ENCODE data around the gene RASGRP1. TPM values are rescaled to one million over a fixed set of nuclear protein-coding genes. Genes with fewer than 3 reads are reported as not detected.
"Not testable (repeated sequence)": the region's sequence is repeated elsewhere in the genome, so short reads cannot be mapped to it uniquely, and the experiment has no call there.

The RASGRP1 gene
- polyA plus RNA-seq, 1 donor (not counting 4 experiments of a cell fraction or from before 2014, with no cell fraction given): 0.28 TPM

DNA sequence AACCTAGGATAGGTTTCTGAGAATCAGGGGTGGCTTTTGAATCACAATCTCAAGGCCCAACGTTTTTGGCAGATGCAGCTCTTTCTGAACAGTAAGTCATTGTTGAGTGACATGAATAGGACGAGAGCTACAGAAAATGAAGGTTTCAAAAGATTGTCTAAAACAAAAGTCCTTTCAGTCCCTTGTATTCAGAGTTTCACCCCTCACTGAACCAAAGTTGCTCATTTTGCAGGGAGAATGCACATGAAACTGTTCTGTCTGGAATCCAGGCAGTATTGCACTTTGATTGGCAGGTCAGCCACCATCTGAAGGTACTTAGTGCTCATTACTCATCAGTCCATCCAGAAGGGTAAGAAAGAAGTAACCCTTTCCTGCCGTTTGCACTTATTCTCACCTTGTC, 24.1 kb upstream of the RASGRP1 start:
- no peaks in the 10 kb centered on the region for H3K27me3 ChIP-seq (ENCODE audit: control insufficient read depth, extremely low read depth, insufficient read depth, low read length)
- TF ChIP-seq CTCF (optimal IDR thresholded peaks at IDR 0.05 in 1 of 3, IDR thresholded peaks at IDR 0.05 in 1 of 3, conservative IDR thresholded peaks at IDR 0.05 in 1 of 3; ENCODE audit: extremely low read depth in 1 of 3, insufficient read depth in 2 of 3, low read length in 3 of 3) (no peak), EZH2 (IDR thresholded peaks at IDR 0.05; ENCODE audit: low read length) (no peak)
- no peak for FAIRE-seq
- H3K79me2 ChIP-seq (ENCODE audit: control insufficient read depth, insufficient read depth, low read length): no peaks in the 10 kb centered on the region
- no peaks in the 10 kb centered on the region for H4K20me1 ChIP-seq (ENCODE audit: control insufficient read depth, extremely low read depth, insufficient read depth, low read length)
- no peak overlapping the region for H3K4me3 ChIP-seq (ENCODE audit: control insufficient read depth in 2 of 3, extremely low read depth in 1 of 3, insufficient read depth in 2 of 3, low read depth in 1 of 3, low read length in 3 of 3)
- no peaks in the 10 kb centered on the region for H3K9me1 ChIP-seq (ENCODE audit: control insufficient read depth, extremely low read depth, insufficient read depth, low read length)
- H2AFZ ChIP-seq (ENCODE audit: control insufficient read depth, low read length): no peak overlapping the region
- dilution Hi-C loops (cut with MboI; ENCODE audit: extremely low pct_ligation_motif_present, low sequenced_read_pairs): no loop called here
- peaks cover 9% of the 10 kb centered on the region for H3K4me1 ChIP-seq (ENCODE audit: control insufficient read depth, extremely low read depth, insufficient read depth, low read length)
- no peak overlapping the region for H3K27ac ChIP-seq (ENCODE audit: control insufficient read depth, insufficient read depth, low read length)
- H3K4me2 ChIP-seq (ENCODE audit: control insufficient read depth, extremely low read depth, insufficient read depth, low read depth, low read length): no peak overlapping the region
- no peaks in the 10 kb centered on the region for H3K9me3 ChIP-seq (ENCODE audit: control insufficient read depth, low read depth, low read length)
- no peak for DNase-seq (ENCODE audit: low read depth, low spot score)
- H3K36me3 ChIP-seq (ENCODE audit: control insufficient read depth in 2 of 2, extremely low read depth in 1 of 2, insufficient read depth in 2 of 2, low read length in 2 of 2): no peaks in the 10 kb centered on the region
- no peak overlapping the region for H3K9ac ChIP-seq (ENCODE audit: control insufficient read depth, extremely low read depth, insufficient read depth, low read length)

DNA sequence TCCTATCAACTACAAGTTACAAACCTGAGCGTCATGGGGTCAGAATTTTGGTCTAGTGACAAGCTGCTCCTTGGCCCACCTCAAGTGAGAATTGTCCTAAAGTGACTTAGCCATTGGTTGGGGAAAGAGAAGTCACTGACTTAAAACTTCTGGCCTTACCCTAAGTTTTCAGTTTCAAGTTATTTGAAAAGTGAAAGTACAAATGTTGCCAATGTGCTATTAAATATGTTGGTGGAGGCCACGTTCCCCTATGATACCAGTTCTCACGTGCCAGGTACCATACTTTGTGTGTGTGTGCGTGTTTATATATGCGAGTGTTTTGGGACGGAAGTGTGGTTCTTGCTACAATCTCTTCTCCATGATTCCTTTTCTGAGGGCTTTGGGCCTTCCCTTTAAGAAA, 22.6 kb upstream of the RASGRP1 start:
- H3K27ac ChIP-seq (ENCODE audit: control insufficient read depth, insufficient read depth, low read length): no peak overlapping the region
- no peaks in the 10 kb centered on the region for H3K9me1 ChIP-seq (ENCODE audit: control insufficient read depth, extremely low read depth, insufficient read depth, low read length)
- no peak overlapping the region for H3K9ac ChIP-seq (ENCODE audit: control insufficient read depth, extremely low read depth, insufficient read depth, low read length)
- no peaks in the 10 kb centered on the region for H3K27me3 ChIP-seq (ENCODE audit: control insufficient read depth, extremely low read depth, insufficient read depth, low read length)
- dilution Hi-C loops (cut with MboI; ENCODE audit: extremely low pct_ligation_motif_present, low sequenced_read_pairs): no loop called here
- no peaks in the 10 kb centered on the region for H3K79me2 ChIP-seq (ENCODE audit: control insufficient read depth, insufficient read depth, low read length)
- no peaks in the 10 kb centered on the region for H4K20me1 ChIP-seq (ENCODE audit: control insufficient read depth, extremely low read depth, insufficient read depth, low read length)
- no peak for TF ChIP-seq CTCF (optimal IDR thresholded peaks at IDR 0.05 in 1 of 3, IDR thresholded peaks at IDR 0.05 in 1 of 3, conservative IDR thresholded peaks at IDR 0.05 in 1 of 3; ENCODE audit: extremely low read depth in 1 of 3, insufficient read depth in 2 of 3, low read length in 3 of 3)
- H3K4me3 ChIP-seq (ENCODE audit: control insufficient read depth in 2 of 3, extremely low read depth in 1 of 3, insufficient read depth in 2 of 3, low read depth in 1 of 3, low read length in 3 of 3): no peak overlapping the region
- H2AFZ ChIP-seq (ENCODE audit: control insufficient read depth, low read length): no peak overlapping the region
- peaks cover 9% of the 10 kb centered on the region for H3K4me1 ChIP-seq (ENCODE audit: control insufficient read depth, extremely low read depth, insufficient read depth, low read length)
- DNase-seq (ENCODE audit: low read depth, low spot score) (no peak), FAIRE-seq (no peak)
- H3K9me3 ChIP-seq (ENCODE audit: control insufficient read depth, low read depth, low read length): no peaks in the 10 kb centered on the region
- H3K4me2 ChIP-seq (ENCODE audit: control insufficient read depth, extremely low read depth, insufficient read depth, low read depth, low read length): no peak overlapping the region
- no peaks in the 10 kb centered on the region for H3K36me3 ChIP-seq (ENCODE audit: control insufficient read depth in 2 of 2, extremely low read depth in 1 of 2, insufficient read depth in 2 of 2, low read length in 2 of 2)

- H3K9me3 ChIP-seq (ENCODE audit: control insufficient read depth, low read depth, low read length); H2AFZ ChIP-seq (ENCODE audit: control insufficient read depth, low read length); H3K79me2 ChIP-seq (ENCODE audit: control insufficient read depth, insufficient read depth, low read length); H3K9me1 ChIP-seq (ENCODE audit: control insufficient read depth, extremely low read depth, insufficient read depth, low read length); H4K20me1 ChIP-seq (ENCODE audit: control insufficient read depth, extremely low read depth, insufficient read depth, low read length); FAIRE-seq; H3K27ac ChIP-seq (ENCODE audit: control insufficient read depth, insufficient read depth, low read length); dilution Hi-C loops (cut with MboI; ENCODE audit: extremely low pct_ligation_motif_present, low sequenced_read_pairs); H3K4me3 ChIP-seq (ENCODE audit: control insufficient read depth in 2 of 3, extremely low read depth in 1 of 3, insufficient read depth in 2 of 3, low read depth in 1 of 3, low read length in 3 of 3); H3K4me2 ChIP-seq (ENCODE audit: control insufficient read depth, extremely low read depth, insufficient read depth, low read depth, low read length); H3K4me1 ChIP-seq (ENCODE audit: control insufficient read depth, extremely low read depth, insufficient read depth, low read length); H3K27me3 ChIP-seq (ENCODE audit: control insufficient read depth, extremely low read depth, insufficient read depth, low read length); DNase-seq (ENCODE audit: low read depth, low spot score); H3K36me3 ChIP-seq (ENCODE audit: control insufficient read depth in 2 of 2, extremely low read depth in 1 of 2, insufficient read depth in 2 of 2, low read length in 2 of 2); H3K9ac ChIP-seq (ENCODE audit: control insufficient read depth, extremely low read depth, insufficient read depth, low read length): not testable (repeated sequence)
Observed at GRCh38 chr15:38586005-38586404, 21.4 kb upstream of the RASGRP1 start.

Data from keratinocyte (primary cell).